ENCODE results near the gene RPN1.

Gene RPN1

GRCh38 chr3:128576290-128576689 lies 74.3 kb downstream of the RPN1 start:
- H3K9ac ChIP-seq (ENCODE audit: low read depth, low read length): no peak overlapping the region
- no peak for ATAC-seq (ENCODE audit: insufficient read depth, low read depth)
- H3K4me3 ChIP-seq (ENCODE audit: low read depth in 1 of 2, low read length in 2 of 2): no peak overlapping the region
- H4K20me1 ChIP-seq (ENCODE audit: insufficient read depth, low read length): 0 out of 2 replicates have a peak, but pooled peaks cover 4% of the 10 kb centered on the region
- DNase-seq: no peak
- H3K9me3 ChIP-seq (ENCODE audit: insufficient read depth, low read length, severe bottlenecking): no peaks in the 10 kb centered on the region
- no peak overlapping the region for H2AFZ ChIP-seq (ENCODE audit: low read depth, low read length)
- H3K27ac ChIP-seq (ENCODE audit: low read length): no peak overlapping the region
- H3K27me3 ChIP-seq (ENCODE audit: insufficient read depth, low read length, poor library complexity): peaks cover 26% of the 10 kb centered on the region
- no peaks in the 10 kb centered on the region for H3K4me1 ChIP-seq (ENCODE audit: insufficient read depth, low read length)
- no peaks in the 10 kb centered on the region for H3K79me2 ChIP-seq (ENCODE audit: insufficient read depth, low read length)
- TF ChIP-seq EZH2 (IDR thresholded peaks at IDR 0.05; ENCODE audit: borderline replicate concordance, low read depth, low read length, severe bottlenecking) (no peak), CTCF (IDR thresholded peaks at IDR 0.05; ENCODE audit: borderline replicate concordance, extremely low read depth, low read length, poor library complexity, severe bottlenecking) (no peak)
- H3K36me3 ChIP-seq (ENCODE audit: insufficient read depth, low read length): no peaks in the 10 kb centered on the region
- H3K4me2 ChIP-seq (ENCODE audit: insufficient read depth, low read length): no peak overlapping the region

- H3K9me3 ChIP-seq (ENCODE audit: insufficient read depth, low read length, severe bottlenecking): no peaks in the 10 kb centered on the region
- H3K36me3 ChIP-seq (ENCODE audit: insufficient read depth, low read length): no peaks in the 10 kb centered on the region
- ATAC-seq (ENCODE audit: insufficient read depth, low read depth) (no peak), DNase-seq (no peak)
- H3K27ac ChIP-seq (ENCODE audit: low read length): no peak overlapping the region
- no peaks in the 10 kb centered on the region for H3K4me1 ChIP-seq (ENCODE audit: insufficient read depth, low read length)
- H2AFZ ChIP-seq (ENCODE audit: low read depth, low read length): no peak overlapping the region
- peaks cover 30% of the 10 kb centered on the region for H3K27me3 ChIP-seq (ENCODE audit: insufficient read depth, low read length, poor library complexity)
- H3K79me2 ChIP-seq (ENCODE audit: insufficient read depth, low read length): no peaks in the 10 kb centered on the region
- no peak overlapping the region for H3K4me3 ChIP-seq (ENCODE audit: low read depth in 1 of 2, low read length in 2 of 2)
- H3K9ac ChIP-seq (ENCODE audit: low read depth, low read length): no peak overlapping the region
- no peak for TF ChIP-seq CTCF (IDR thresholded peaks at IDR 0.05; ENCODE audit: borderline replicate concordance, extremely low read depth, low read length, poor library complexity, severe bottlenecking)
- TF ChIP-seq EZH2 (IDR thresholded peaks at IDR 0.05; ENCODE audit: borderline replicate concordance, low read depth, low read length, severe bottlenecking): no peak
- 0 out of 2 replicates have a peak, but pooled peaks cover 4% of the 10 kb centered on the region for H4K20me1 ChIP-seq (ENCODE audit: insufficient read depth, low read length)
- no peak overlapping the region for H3K4me2 ChIP-seq (ENCODE audit: insufficient read depth, low read length)
Measured at GRCh38 chr3:128575777-128576176, 74.8 kb downstream of the RPN1 start.

- Histone ChIP-seq H3K9me3 (ENCODE audit: insufficient read depth, low read length, severe bottlenecking) (no peaks in the 10 kb centered on the region), H4K20me1 (ENCODE audit: insufficient read depth, low read length) (0 out of 2 replicates have a peak, but pooled peaks cover 4% of the 10 kb centered on the region), H3K4me1 (ENCODE audit: insufficient read depth, low read length) (no peaks in the 10 kb centered on the region), H3K36me3 (ENCODE audit: insufficient read depth, low read length) (no peaks in the 10 kb centered on the region), H3K79me2 (ENCODE audit: insufficient read depth, low read length) (no peaks in the 10 kb centered on the region), H3K4me2 (ENCODE audit: insufficient read depth, low read length) (no peak overlapping the region), H3K27ac (ENCODE audit: low read length) (no peak overlapping the region), H3K27me3 (ENCODE audit: insufficient read depth, low read length, poor library complexity) (peaks cover 30% of the 10 kb centered on the region), H2AFZ (ENCODE audit: low read depth, low read length) (no peak overlapping the region), H3K9ac (ENCODE audit: low read depth, low read length) (no peak overlapping the region), H3K4me3 (ENCODE audit: low read depth in 1 of 2, low read length in 2 of 2) (no peak overlapping the region)
- TF ChIP-seq EZH2 (IDR thresholded peaks at IDR 0.05; ENCODE audit: borderline replicate concordance, low read depth, low read length, severe bottlenecking) (no peak), CTCF (IDR thresholded peaks at IDR 0.05; ENCODE audit: borderline replicate concordance, extremely low read depth, low read length, poor library complexity, severe bottlenecking) (no peak)
- ATAC-seq (ENCODE audit: insufficient read depth, low read depth) (no peak), DNase-seq (no peak)
Measured at GRCh38 chr3:128573707-128574162, 76.9 kb downstream of the RPN1 start.

- Histone ChIP-seq H3K27me3 (ENCODE audit: insufficient read depth, low read length, poor library complexity) (peaks cover 30% of the 10 kb centered on the region), H2AFZ (ENCODE audit: low read depth, low read length) (no peak overlapping the region), H3K27ac (ENCODE audit: low read length) (no peak overlapping the region), H3K4me3 (ENCODE audit: low read depth in 1 of 2, low read length in 2 of 2) (no peak overlapping the region), H4K20me1 (ENCODE audit: insufficient read depth, low read length) (0 out of 2 replicates have a peak, but pooled peaks cover 4% of the 10 kb centered on the region), H3K4me1 (ENCODE audit: insufficient read depth, low read length) (no peaks in the 10 kb centered on the region), H3K4me2 (ENCODE audit: insufficient read depth, low read length) (no peak overlapping the region), H3K9ac (ENCODE audit: low read depth, low read length) (no peak overlapping the region), H3K79me2 (ENCODE audit: insufficient read depth, low read length) (no peaks in the 10 kb centered on the region), H3K9me3 (ENCODE audit: insufficient read depth, low read length, severe bottlenecking) (no peaks in the 10 kb centered on the region), H3K36me3 (ENCODE audit: insufficient read depth, low read length) (no peaks in the 10 kb centered on the region)
- DNase-seq: no peak
- ATAC-seq (ENCODE audit: insufficient read depth, low read depth): no peak
- TF ChIP-seq CTCF (IDR thresholded peaks at IDR 0.05; ENCODE audit: borderline replicate concordance, extremely low read depth, low read length, poor library complexity, severe bottlenecking) (no peak), EZH2 (IDR thresholded peaks at IDR 0.05; ENCODE audit: borderline replicate concordance, low read depth, low read length, severe bottlenecking) (peak; percentile 24)
Measured at GRCh38 chr3:128573160-128573559, 77.5 kb downstream of the RPN1 start.

Data from DND-41 (cell line).